Natural killer cell (primary cell): ENCODE results near the gene IPO7. TPM values are rescaled to one million over a fixed set of nuclear protein-coding genes. Genes with fewer than 3 reads are reported as not detected.

ENCODE experiments used
- ATAC-seq, 3 donors: fragments of 150-1000 bp in 2 of 3; fragments of 200-7000 bp in 1 of 3; cut with Tn5 transposase; 1 replicate in 1 of 3; 2 replicates in 2 of 3; pipeline ENCODE4 v1.10.0; 2021; ENCODE audit warnings: mild to moderate bottlenecking in 2 of 3, moderate library complexity in 2 of 3
- DNase-seq, 2 donors: peaks; one replicate each; pipeline versions ENCODE4 v3.0.0 to v3.0.0-alpha.2; 2013 to 2021; ENCODE audit warnings: mixed read lengths in 1 of 2
- H3K27ac ChIP-seq: one replicate; pipeline ENCODE4 v1.5.1; 2013; ENCODE audit warnings: mild to moderate bottlenecking, low read length
- H3K27me3 ChIP-seq: one replicate; pipeline ENCODE4 v1.6.1; 2013; ENCODE audit warnings: low read length; ENCODE audit not compliant: control insufficient read depth, insufficient read depth
- H3K36me3 ChIP-seq: one replicate; pipeline ENCODE4 v1.6.1; 2013; ENCODE audit warnings: low read length; ENCODE audit not compliant: control insufficient read depth, insufficient read depth
- H3K4me1 ChIP-seq: one replicate; pipeline ENCODE4 v1.6.1; 2013; ENCODE audit warnings: low read length; ENCODE audit not compliant: control insufficient read depth, insufficient read depth
- H3K4me3 ChIP-seq: one replicate; pipeline ENCODE4 v1.5.1; 2013; ENCODE audit warnings: low read length
- H3K9me3 ChIP-seq: one replicate; pipeline ENCODE4 v1.6.1; 2013; ENCODE audit warnings: low read length; ENCODE audit not compliant: control insufficient read depth, insufficient read depth
- H3K27ac Mint-ChIP-seq, 2 donors: one replicate each; pipeline ENCODE4 v1.8.0; 2022; ENCODE audit warnings: mild to moderate bottlenecking in 2 of 2, mixed read lengths in 2 of 2, moderate library complexity in 1 of 2
- H3K27me3 Mint-ChIP-seq, 2 donors: one replicate each; pipeline ENCODE4 v1.8.0; 2022; ENCODE audit warnings: low read depth in 2 of 2, mixed read lengths in 2 of 2
- H3K36me3 Mint-ChIP-seq: one replicate; pipeline ENCODE4 v1.8.0; 2022; ENCODE audit warnings: mixed read lengths
- H3K4me1 Mint-ChIP-seq, 2 donors: one replicate each; pipeline ENCODE4 v1.8.0; 2022; ENCODE audit warnings: mixed read lengths in 2 of 2
- H3K4me3 Mint-ChIP-seq: one replicate; pipeline ENCODE4 v1.8.0; 2022; ENCODE audit warnings: mild to moderate bottlenecking, moderate library complexity, mixed read lengths
- H3K9me3 Mint-ChIP-seq, 2 donors: one replicate each; pipeline ENCODE4 v1.8.0; 2022; ENCODE audit warnings: mixed read lengths in 2 of 2
- WGBS: methylation state at CpG from one replicate; pipeline ENCODE4 v1.1.7; 2013; ENCODE audit warnings: missing lambda C conversion rate; ENCODE audit not compliant: insufficient coverage; 5-methylcytosine and 5-hydroxymethylcytosine counted together
- intact Hi-C: fragments of 100-400 bp; cut with micrococcal nuclease; formaldehyde crosslinking; loops from one replicate; pipeline ENCODE4 v1.14.2; 2022
- total RNA-seq, 4 donors: library from RNA; stranded (reverse); fragments of 120-200 nt in 1 of 4; gene quantifications; one replicate each; pipeline versions ENCODE4 v1.2.3 to v1.2.4, GENCODE V29; 2013 to 2022
- TF ChIP-seq, protein P1 (sequence below): fragments of 200-600 bp; IDR thresholded peaks from one replicate; pipeline ENCODE4 v1.8.0; 2022; ENCODE audit warnings: antibody characterized with exemption

IPO7 gene
- total RNA-seq, 3 donors from 2014 or later (not counting 1 experiment from before 2014, with no cell fraction given), result 47.2 to 62.3 (median 58.0) TPM

DNA sequence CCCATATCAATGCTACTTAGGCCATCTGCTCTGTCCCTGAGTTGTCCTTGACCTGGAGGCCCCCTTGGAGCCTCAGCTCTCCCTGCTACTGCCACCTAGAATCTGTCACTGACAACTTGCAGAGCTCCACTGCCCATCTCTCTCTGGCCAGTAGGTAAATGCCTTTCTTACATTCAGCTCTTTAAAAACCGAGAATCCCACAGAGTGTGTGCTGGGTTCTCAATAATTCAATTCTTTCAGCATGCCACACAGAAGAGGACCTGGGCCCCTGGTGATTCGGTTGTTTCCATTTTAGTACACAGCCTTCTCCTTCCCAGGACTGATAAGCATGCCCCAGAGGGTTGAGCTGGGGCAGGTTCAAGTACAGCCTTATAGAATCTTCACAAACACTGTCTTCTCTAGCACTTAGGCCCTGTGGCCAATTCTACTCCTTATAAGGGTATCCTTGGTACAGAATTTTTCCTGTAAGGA lies 22.0 kb upstream of the IPO7 start:
- peak overlapping the region; percentile 18 for H3K27ac ChIP-seq
- Mint-ChIP-seq H3K9me3 (no peaks in the 10 kb centered on the region), H3K4me1 (peaks cover 4 to 9% of the 10 kb centered on the region in 2 donors), H3K27ac (peak overlapping the region; percentile 90 to 94), H3K4me3 (peak overlapping the region; percentile 81), H3K27me3 (no peaks in the 10 kb centered on the region), H3K36me3 (no peaks in the 10 kb centered on the region)
- H3K27me3 ChIP-seq, result no peaks in the 10 kb centered on the region
- H3K36me3 ChIP-seq, result no peaks in the 10 kb centered on the region
- intact Hi-C loops, result no loop called here
- ATAC-seq, result no peak
- H3K4me3 ChIP-seq, result no peak overlapping the region
- DNase-seq, result no peak
- H3K9me3 ChIP-seq, result no peaks in the 10 kb centered on the region
- H3K4me1 ChIP-seq, result peaks cover 13% of the 10 kb centered on the region
- WGBS, result 87% methylated on average over 2 of the region's 2 CpGs
- TF ChIP-seq, protein P1, sequence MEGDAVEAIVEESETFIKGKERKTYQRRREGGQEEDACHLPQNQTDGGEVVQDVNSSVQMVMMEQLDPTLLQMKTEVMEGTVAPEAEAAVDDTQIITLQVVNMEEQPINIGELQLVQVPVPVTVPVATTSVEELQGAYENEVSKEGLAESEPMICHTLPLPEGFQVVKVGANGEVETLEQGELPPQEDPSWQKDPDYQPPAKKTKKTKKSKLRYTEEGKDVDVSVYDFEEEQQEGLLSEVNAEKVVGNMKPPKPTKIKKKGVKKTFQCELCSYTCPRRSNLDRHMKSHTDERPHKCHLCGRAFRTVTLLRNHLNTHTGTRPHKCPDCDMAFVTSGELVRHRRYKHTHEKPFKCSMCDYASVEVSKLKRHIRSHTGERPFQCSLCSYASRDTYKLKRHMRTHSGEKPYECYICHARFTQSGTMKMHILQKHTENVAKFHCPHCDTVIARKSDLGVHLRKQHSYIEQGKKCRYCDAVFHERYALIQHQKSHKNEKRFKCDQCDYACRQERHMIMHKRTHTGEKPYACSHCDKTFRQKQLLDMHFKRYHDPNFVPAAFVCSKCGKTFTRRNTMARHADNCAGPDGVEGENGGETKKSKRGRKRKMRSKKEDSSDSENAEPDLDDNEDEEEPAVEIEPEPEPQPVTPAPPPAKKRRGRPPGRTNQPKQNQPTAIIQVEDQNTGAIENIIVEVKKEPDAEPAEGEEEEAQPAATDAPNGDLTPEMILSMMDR, result no peak

DNA sequence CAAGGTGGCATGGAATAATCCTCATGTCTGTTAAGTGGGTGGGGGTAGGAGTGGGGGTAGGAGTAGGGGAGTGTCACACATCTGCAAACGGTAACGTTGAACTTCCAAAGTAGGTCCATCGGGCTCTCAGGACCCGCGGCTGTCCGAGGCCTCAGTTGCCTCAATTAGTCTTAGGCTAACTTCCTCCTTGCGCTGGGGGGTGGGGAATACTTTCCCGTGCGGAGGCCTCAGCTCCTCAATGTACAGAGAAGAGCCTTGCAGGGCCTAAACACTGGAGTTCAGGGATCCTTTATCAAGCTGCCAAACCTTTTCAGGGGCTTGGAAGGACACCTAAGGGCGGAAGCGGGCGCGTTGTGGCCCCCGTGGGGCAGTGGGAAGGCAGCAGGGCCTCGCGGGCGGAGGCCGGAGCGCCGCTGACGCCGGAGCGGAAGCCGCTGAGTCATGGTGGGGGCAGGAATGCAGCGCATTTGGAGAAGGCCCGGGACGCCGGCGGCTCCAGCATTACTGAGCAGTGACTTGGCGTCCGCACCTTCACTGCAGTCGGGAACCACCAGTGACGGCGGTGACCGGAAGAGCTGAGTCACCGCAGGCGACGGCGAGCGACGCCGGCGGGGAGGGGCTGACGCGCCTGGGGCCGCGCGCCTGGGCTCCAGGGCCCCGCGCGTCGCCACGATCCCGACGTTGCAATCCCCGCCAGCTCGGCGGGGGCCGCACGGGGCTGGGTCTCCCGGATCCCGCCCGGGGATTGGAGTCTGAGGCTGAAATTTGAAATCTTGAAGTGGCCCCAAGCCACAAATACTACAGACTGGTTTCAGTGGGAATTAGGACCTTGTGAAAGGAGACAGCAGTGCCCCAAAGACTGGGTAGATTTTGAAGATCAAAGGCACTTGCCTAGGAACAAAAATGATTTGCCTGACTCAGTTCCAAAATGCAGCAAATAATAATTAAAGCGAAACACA lies 20.2 kb upstream of the IPO7 start:
- 5% methylated on average over 64 of the region's 64 CpGs for WGBS
- TF ChIP-seq, protein P1, result no peak
- peak; percentile 91 to 96 (median 96) for ATAC-seq
- peaks cover 4 to 9% of the 10 kb centered on the region in 2 donors for H3K4me1 Mint-ChIP-seq
- Histone ChIP-seq H3K4me3 (peak overlapping the region; percentile 47), H3K4me1 (peaks cover 13% of the 10 kb centered on the region), H3K9me3 (no peaks in the 10 kb centered on the region), H3K27ac (peak overlapping the region; percentile 89), H3K27me3 (no peaks in the 10 kb centered on the region), H3K36me3 (no peaks in the 10 kb centered on the region)
- H3K4me3 Mint-ChIP-seq, result peak overlapping the region; percentile 86
- intact Hi-C loops, result loop anchor here (1.0 kb wide), 3 partner anchors 20 to 100 kb away; partner anchors contain the start of gene IPO7
- H3K36me3 Mint-ChIP-seq, result no peaks in the 10 kb centered on the region
- DNase-seq, result peak; percentile 83 to 89
- H3K9me3 Mint-ChIP-seq, result no peaks in the 10 kb centered on the region
- H3K27me3 Mint-ChIP-seq, result no peaks in the 10 kb centered on the region
- peak overlapping the region; percentile 90 to 94 for H3K27ac Mint-ChIP-seq

DNA sequence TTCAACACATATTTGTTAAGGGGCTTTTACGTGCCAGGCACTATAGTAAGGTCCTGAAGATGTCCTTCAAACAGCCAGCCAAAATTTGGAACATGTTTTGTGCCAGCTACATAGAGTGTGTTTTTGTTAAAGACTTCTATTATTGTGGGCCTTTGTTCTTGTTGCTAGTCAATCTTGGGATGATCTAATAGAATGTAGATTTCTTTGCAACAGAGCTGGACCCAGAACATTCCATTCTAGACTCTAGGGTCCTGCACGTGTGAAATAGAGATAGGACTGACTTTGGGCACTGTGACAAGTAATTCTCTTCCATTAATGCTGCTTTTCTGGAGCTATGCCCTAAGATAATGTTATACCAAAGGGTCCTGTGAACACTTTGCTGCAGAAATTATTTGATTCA lies 16.9 kb upstream of the IPO7 start:
- H3K27me3 Mint-ChIP-seq, result peaks cover 0 to 8% of the 10 kb centered on the region in 2 donors
- no peaks in the 10 kb centered on the region for H3K9me3 Mint-ChIP-seq
- H3K9me3 ChIP-seq, result no peaks in the 10 kb centered on the region
- no peak overlapping the region for H3K4me3 Mint-ChIP-seq
- H3K36me3 Mint-ChIP-seq, result no peaks in the 10 kb centered on the region
- H3K27ac ChIP-seq, result no peak overlapping the region
- no peaks in the 10 kb centered on the region for H3K27me3 ChIP-seq
- H3K4me3 ChIP-seq, result no peak overlapping the region
- H3K27ac Mint-ChIP-seq, result no peak overlapping the region
- TF ChIP-seq, protein P1, result no peak
- H3K4me1 Mint-ChIP-seq, result peaks cover under 1 to 4% of the 10 kb centered on the region in 2 donors
- no peak for ATAC-seq
- intact Hi-C loops, result no loop called here
- H3K4me1 ChIP-seq, result peaks cover 13% of the 10 kb centered on the region
- no peak for DNase-seq
- WGBS, result 77% methylated on average over 2 of the region's 2 CpGs
- no peaks in the 10 kb centered on the region for H3K36me3 ChIP-seq
